Esophagus squamous epithelium (tissue), 4 donors: Measurements from ENCODE around the gene NME3.

Source experiments
- POLR2A ChIP-seq, 4 donors: fragments of 450-650 bp; IDR thresholded peaks; one replicate each; pipeline ENCODE4 v1.6.1; 2017; ENCODE audit warnings: antibody characterized with exemption in 4 of 4, mild to moderate bottlenecking in 4 of 4, moderate library complexity in 3 of 4
- TF ChIP-seq, protein P1 (sequence below), 6 experiments: fragments of 450-650 bp in 4 of 6; fragments of 200-600 bp in 2 of 6; sonication (generic) in 2 of 6; IDR thresholded peaks; one replicate each; pipeline ENCODE4 v1.5.1; 2016 to 2019; ENCODE audit warnings: antibody characterized with exemption in 6 of 6, mild to moderate bottlenecking in 4 of 6, moderate library complexity in 4 of 6

DNA sequence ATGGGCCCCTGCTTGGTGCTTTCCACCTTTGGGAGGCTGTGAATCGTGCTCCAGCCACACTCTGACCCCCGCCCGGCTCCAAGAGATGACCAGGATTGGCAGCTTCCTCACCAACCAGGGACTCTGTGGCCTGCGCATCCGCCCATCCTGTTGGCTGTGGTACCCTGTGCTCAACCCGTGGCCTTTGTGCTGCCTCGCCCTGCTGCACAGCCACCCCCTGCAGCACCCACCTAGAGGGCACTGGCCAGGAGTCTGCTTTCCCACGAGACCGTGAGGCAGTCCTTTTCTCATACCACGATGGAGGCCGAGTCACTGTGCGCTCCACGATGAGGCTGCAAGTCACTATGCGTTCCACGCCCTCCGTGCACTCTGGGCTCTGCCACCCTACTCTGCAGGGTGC, 19.4 kb downstream of the NME3 start:
- TF ChIP-seq, protein P1, sequence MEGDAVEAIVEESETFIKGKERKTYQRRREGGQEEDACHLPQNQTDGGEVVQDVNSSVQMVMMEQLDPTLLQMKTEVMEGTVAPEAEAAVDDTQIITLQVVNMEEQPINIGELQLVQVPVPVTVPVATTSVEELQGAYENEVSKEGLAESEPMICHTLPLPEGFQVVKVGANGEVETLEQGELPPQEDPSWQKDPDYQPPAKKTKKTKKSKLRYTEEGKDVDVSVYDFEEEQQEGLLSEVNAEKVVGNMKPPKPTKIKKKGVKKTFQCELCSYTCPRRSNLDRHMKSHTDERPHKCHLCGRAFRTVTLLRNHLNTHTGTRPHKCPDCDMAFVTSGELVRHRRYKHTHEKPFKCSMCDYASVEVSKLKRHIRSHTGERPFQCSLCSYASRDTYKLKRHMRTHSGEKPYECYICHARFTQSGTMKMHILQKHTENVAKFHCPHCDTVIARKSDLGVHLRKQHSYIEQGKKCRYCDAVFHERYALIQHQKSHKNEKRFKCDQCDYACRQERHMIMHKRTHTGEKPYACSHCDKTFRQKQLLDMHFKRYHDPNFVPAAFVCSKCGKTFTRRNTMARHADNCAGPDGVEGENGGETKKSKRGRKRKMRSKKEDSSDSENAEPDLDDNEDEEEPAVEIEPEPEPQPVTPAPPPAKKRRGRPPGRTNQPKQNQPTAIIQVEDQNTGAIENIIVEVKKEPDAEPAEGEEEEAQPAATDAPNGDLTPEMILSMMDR (IDR thresholded peaks at IDR 0.05), result no peak
- no peak for TF ChIP-seq POLR2A (IDR thresholded peaks at IDR 0.05)
